ENCODE measurements around the gene ASAP3.

GRCh38 chr1:23529146-23530086 lies 45.4 kb upstream of the ASAP3 start:
- TF ChIP-seq CTCF (IDR thresholded peaks at IDR 0.05 in 8 of 11, conservative IDR thresholded peaks at IDR 0.05 in 3 of 11) (no peak), POLR2AphosphoS5 (IDR thresholded peaks at IDR 0.05) (no peak)
